IMR-90 (cell line): ENCODE data around the gene ZMYM4. TPM values are rescaled to one million over a fixed set of nuclear protein-coding genes. Genes with fewer than 3 reads are reported as not detected.

Experiments
- ATAC-seq: fragments of 200-7000 bp; cut with Tn5 transposase; 2 replicates; pipeline ENCODE4 v1.9.1; 2020; ENCODE audit warnings: low read depth, mild to moderate bottlenecking, moderate library complexity
- BruUV-seq: library from RNA; stranded (reverse); fragments of 400-500 nt; replicated peaks from 2 replicates; lab custom pipeline; 2021; lab: Mats Ljungman, UMichigan
- CTCF ChIA-PET: fragments of 300-600 bp; formaldehyde crosslinking; extraction: SDS; loops from one replicate; lab custom pipeline; 2021; ENCODE audit warnings: antibody characterized with exemption; lab: Yijun Ruan, JAX
- POLR2A ChIA-PET: fragments of 300-600 bp; sonication (Branson Sonifier 250); formaldehyde crosslinking; loops from one replicate; lab custom pipeline; 2022; ENCODE audit warnings: antibody characterized with exemption; ENCODE audit not compliant: unreplicated experiment; lab: Charles Lee
- DNase-seq: peaks from one replicate; pipeline ENCODE4 v3.0.0; 2013
- H2AFZ ChIP-seq: replicated peaks from 2 replicates; pipeline ENCODE3; 2013; ENCODE audit warnings: low read length, mild to moderate bottlenecking; ENCODE audit not compliant: poor library complexity
- H2AK5ac ChIP-seq: 2 replicates; pipeline ENCODE4 v1.6.1; 2013; ENCODE audit warnings: low read depth, low read length, inconsistent platforms
- H2AK9ac ChIP-seq: replicated peaks from 2 replicates; pipeline ENCODE3; 2013; ENCODE audit warnings: mild to moderate bottlenecking, low read depth, low read length, moderate library complexity; ENCODE audit not compliant: poor library complexity
- H2BK120ac ChIP-seq: 2 replicates; pipeline ENCODE4 v1.6.1; 2013; ENCODE audit warnings: low read depth, low read length, inconsistent platforms
- H2BK15ac ChIP-seq: 3 replicates; pipeline ENCODE4 v1.6.1; 2013; ENCODE audit warnings: low read depth, low read length, inconsistent platforms
- H2BK20ac ChIP-seq: 2 replicates; pipeline ENCODE4 v1.6.1; 2013; ENCODE audit warnings: low read depth, mild to moderate bottlenecking, inconsistent platforms, low read length, moderate library complexity
- H2BK5ac ChIP-seq: 2 replicates; pipeline ENCODE4 v1.6.1; 2013; ENCODE audit warnings: mild to moderate bottlenecking, low read depth, low read length, inconsistent platforms; ENCODE audit not compliant: poor library complexity, severe bottlenecking
- H3K14ac ChIP-seq: replicated peaks from 2 replicates; pipeline ENCODE4 v1.6.1; 2013; ENCODE audit warnings: low read depth, low read length, inconsistent platforms
- H3K18ac ChIP-seq: 2 replicates; pipeline ENCODE4 v1.6.1; 2013; ENCODE audit warnings: low read depth, low read length, control low read depth
- H3K23ac ChIP-seq: 2 replicates; pipeline ENCODE4 v1.6.1; 2013; ENCODE audit warnings: low read depth, low read length, inconsistent platforms
- H3K27ac ChIP-seq: 2 replicates; pipeline ENCODE4 v1.5.1; 2013; ENCODE audit warnings: mild to moderate bottlenecking, control low read depth, low read length; ENCODE audit not compliant: insufficient read depth
- H3K27me3 ChIP-seq: 2 replicates; pipeline ENCODE4 v1.6.1; 2013; ENCODE audit warnings: low read length; ENCODE audit not compliant: control insufficient read depth, insufficient read depth
- H3K36me3 ChIP-seq: 2 replicates; pipeline ENCODE4 v1.6.1; 2013; ENCODE audit warnings: low read length, mixed read lengths; ENCODE audit not compliant: control insufficient read depth, insufficient read depth
- H3K4ac ChIP-seq: 2 replicates; pipeline ENCODE4 v1.6.1; 2013; ENCODE audit warnings: low read depth, low read length, inconsistent platforms
- H3K4me1 ChIP-seq: 2 replicates; pipeline ENCODE4 v1.6.1; 2013; ENCODE audit warnings: low read length, mixed read lengths; ENCODE audit not compliant: control insufficient read depth, insufficient read depth
- H3K4me2 ChIP-seq: 2 replicates; pipeline ENCODE4 v1.6.1; 2013; ENCODE audit warnings: low read depth, mild to moderate bottlenecking, control low read depth, low read length, moderate library complexity
- H3K4me3 ChIP-seq: 2 replicates; pipeline ENCODE4 v1.5.1; 2013; ENCODE audit warnings: low read depth, mild to moderate bottlenecking, control low read depth, low read length, moderate library complexity; ENCODE audit not compliant: insufficient read depth
- H3K56ac ChIP-seq: 2 replicates; pipeline ENCODE4 v1.6.1; 2013; ENCODE audit warnings: low read length, inconsistent platforms; ENCODE audit not compliant: insufficient read depth; ENCODE audit errors: extremely low read depth
- H3K79me1 ChIP-seq, 2 experiments: 2 replicates each; pipeline ENCODE4 v1.6.1; 2013; ENCODE audit warnings: low read length in 2 of 2, inconsistent platforms in 1 of 2, low read depth in 1 of 2
- H3K9ac ChIP-seq: 2 replicates; pipeline ENCODE4 v1.6.1; 2013; ENCODE audit warnings: low read depth, low read length, control low read depth
- H3K9me1 ChIP-seq: 2 replicates; pipeline ENCODE4 v1.6.1; 2013; ENCODE audit warnings: low read length, inconsistent platforms; ENCODE audit not compliant: insufficient read depth
- H3K9me3 ChIP-seq: 2 replicates; pipeline ENCODE4 v1.6.1; 2013; ENCODE audit warnings: low read length; ENCODE audit not compliant: control insufficient read depth, insufficient read depth
- H4K20me1 ChIP-seq: 2 replicates; pipeline ENCODE4 v1.6.1; 2013; ENCODE audit warnings: low read length, inconsistent platforms; ENCODE audit not compliant: insufficient read depth
- H4K5ac ChIP-seq: 2 replicates; pipeline ENCODE4 v1.6.1; 2013; ENCODE audit warnings: mild to moderate bottlenecking, low read depth, low read length, control low read depth
- H4K8ac ChIP-seq, 2 experiments: 2 replicates each; pipeline ENCODE4 v1.6.1; 2013; ENCODE audit warnings: low read depth in 2 of 2, low read length in 2 of 2, control low read depth in 1 of 2, inconsistent platforms in 1 of 2
- H4K91ac ChIP-seq: 2 replicates; pipeline ENCODE4 v1.6.1; 2013; ENCODE audit warnings: low read depth, low read length, inconsistent platforms; ENCODE audit not compliant: insufficient read depth
- CHD1 ChIP-seq: IDR thresholded peaks from 2 replicates; pipeline ENCODE4 v1.6.1; 2012; ENCODE audit warnings: low read depth, low read length, improper control_type of control experiment
- NFE2L2 ChIP-seq: fragments of 150-350 bp; IDR thresholded peaks from 2 replicates; pipeline ENCODE4 v1.6.1; 2016; ENCODE audit warnings: low read depth, mild to moderate bottlenecking, low read length
- RCOR1 ChIP-seq: IDR thresholded peaks from 2 replicates; pipeline ENCODE4 v1.6.1; 2012; ENCODE audit warnings: mild to moderate bottlenecking, low read length, improper control_type of control experiment; ENCODE audit not compliant: insufficient replicate concordance
- dilution Hi-C: fragments of 300-500 bp; cut with HindIII; formaldehyde crosslinking; loops from one replicate; pipeline ENCODE4 v1.14.3; 2018; ENCODE audit warnings: low sequenced_read_pairs; ENCODE audit not compliant: unreplicated experiment
- in situ Hi-C: fragments of 300-500 bp; cut with MboI; formaldehyde crosslinking; loops from 3 replicates; pipeline ENCODE4 v1.14.3; 2019; ENCODE audit warnings: low sequenced_read_pairs, inconsistent platforms, mixed read lengths
- intact Hi-C: fragments of 100-400 bp; cut with micrococcal nuclease; formaldehyde crosslinking; loops from 2 replicates; pipeline ENCODE4 v1.10.0; 2022
- polyA plus RNA-seq, 3 experiments: library from polyadenylated mRNA; depleted of rRNA; stranded (reverse); fragments of >200 nt; gene quantifications; 2 replicates each; pipeline ENCODE4 v1.2.3, GENCODE V29; 2012; ENCODE audit warnings: low replicate concordance in 1 of 3
- total RNA-seq: library from RNA; depleted of rRNA; stranded (reverse); fragments of >200 nt; gene quantifications from 2 replicates; pipeline ENCODE4 v1.2.3, GENCODE V29; 2012

ZMYM4 gene
- total and polyA plus RNA-seq, 2 of the 4 experiments (the other 2 are of a cell fraction): 14.7 to 53.8 TPM

- dilution Hi-C loops (no loop called here), in situ Hi-C loops (no loop called here), intact Hi-C loops (no loop called here)
- H3K23ac ChIP-seq: no peak overlapping the region
- BruUV-seq: no TSS peak
- no peak overlapping the region for H4K5ac ChIP-seq
- no peaks in the 10 kb centered on the region for H3K9me1 ChIP-seq
- DNase-seq (no peak), ATAC-seq (no peak)
- ChIA-PET POLR2A (interaction anchor here (0.6 kb wide), 1 partner anchor 31 kb away, joined by 9 read pairs; no protein-coding TSS in a partner anchor), CTCF (no interaction called here)
- H4K20me1 ChIP-seq: peaks cover 34% of the 10 kb centered on the region; the same call in 1 of the 2 replicates
- H3K14ac ChIP-seq: no peak overlapping the region
- no peak overlapping the region for H4K8ac ChIP-seq
- no peak overlapping the region for H2BK15ac ChIP-seq
- peaks cover 8% of the 10 kb centered on the region for H3K36me3 ChIP-seq
- H2BK120ac ChIP-seq: no peak overlapping the region
- peaks cover 23 to 64% of the 10 kb centered on the region in 2 experiments; a peak in 3 of 4 replicates for H3K79me1 ChIP-seq
- no peak overlapping the region for H2AK9ac ChIP-seq
- TF ChIP-seq RCOR1 (no peak), NFE2L2 (no peak), CHD1 (no peak)
- H2AFZ ChIP-seq: no peak overlapping the region
- no peak overlapping the region for H3K4me2 ChIP-seq
- H2AK5ac ChIP-seq: no peak overlapping the region
- H3K4me3 ChIP-seq: no peak overlapping the region
- H4K91ac ChIP-seq: no peak overlapping the region
- H3K4ac ChIP-seq: no peak overlapping the region
- no peak overlapping the region for H3K18ac ChIP-seq
- no peak overlapping the region for H3K27ac ChIP-seq
- no peaks in the 10 kb centered on the region for H3K4me1 ChIP-seq
- H2BK5ac ChIP-seq: no peak overlapping the region
- peaks cover 4% of the 10 kb centered on the region; the same call in 1 of the 2 replicates for H3K9me3 ChIP-seq
- no peak overlapping the region for H3K9ac ChIP-seq
- H2BK20ac ChIP-seq: no peak overlapping the region
- no peak overlapping the region for H3K56ac ChIP-seq
- H3K27me3 ChIP-seq: no peaks in the 10 kb centered on the region
Measured at GRCh38 chr1:35282172-35282571, 13.7 kb downstream of the ZMYM4 start.
